ENCODE data around the gene FAM117A. TPM values are rescaled to one million over a fixed set of nuclear protein-coding genes. Genes with fewer than 3 reads are reported as not detected.

FAM117A gene
- total RNA-seq, 1 donor from 2014 or later = 30.0 TPM

- ATAC-seq (ENCODE audit: low read depth) = no peak
- peaks cover 30% of the 10 kb centered on the region for H3K4me1 Mint-ChIP-seq
- H3K4me3 Mint-ChIP-seq = no peak overlapping the region
- no peaks in the 10 kb centered on the region for H3K9me3 Mint-ChIP-seq
- ChIA-PET POLR2A (interaction anchor here (1.3 kb wide), 1 partner anchor 10 kb away, joined by 3 read pairs; no protein-coding TSS in a partner anchor), CTCF (interaction anchor here (0.8 kb wide), 1 partner anchor 24 kb away, joined by 3 read pairs; no protein-coding TSS in a partner anchor)
- DNase-seq = no peak
- no peak for TF ChIP-seq CTCF (IDR thresholded peaks at IDR 0.05)
- intact Hi-C loops (cut with micrococcal nuclease) = loop anchor here (10.0 kb wide), 2 partner anchors 256 to 424 kb away; partner anchors contain the start of genes PDK2 and PHB1
- no peaks in the 10 kb centered on the region for H3K27me3 Mint-ChIP-seq
- H3K27ac Mint-ChIP-seq = no peak overlapping the region
- peaks cover 29% of the 10 kb centered on the region for H3K36me3 Mint-ChIP-seq (ENCODE audit: low read depth)
These were observed 93.3 kb downstream of the FAM117A start for GRCh38 chr17:49670641-49671040.

GRCh38 chr17:49670002-49670401, 93.9 kb downstream of the FAM117A start:
- intact Hi-C loops (cut with micrococcal nuclease) = loop anchor here (10.0 kb wide), 2 partner anchors 255 to 425 kb away; partner anchors contain the start of genes PDK2 and PHB1
- Mint-ChIP-seq H3K27ac (no peak overlapping the region), H3K36me3 (ENCODE audit: low read depth) (peaks cover 24% of the 10 kb centered on the region), H3K4me1 (peaks cover 24% of the 10 kb centered on the region), H3K4me3 (no peak overlapping the region), H3K27me3 (no peaks in the 10 kb centered on the region), H3K9me3 (no peaks in the 10 kb centered on the region)
- TF ChIP-seq CTCF (IDR thresholded peaks at IDR 0.05) = no peak
- CTCF ChIA-PET = no interaction called here
- POLR2A ChIA-PET = interaction anchor here (1.3 kb wide), 1 partner anchor 9 kb away, joined by 3 read pairs; no protein-coding TSS in a partner anchor
- DNase-seq = no peak
- ATAC-seq (ENCODE audit: low read depth) = no peak

GRCh38 chr17:49667854-49668253, 96.1 kb downstream of the FAM117A start:
- TF ChIP-seq CTCF (IDR thresholded peaks at IDR 0.05) = no peak
- no peaks in the 10 kb centered on the region for H3K27me3 Mint-ChIP-seq
- no peak for ATAC-seq (ENCODE audit: low read depth)
- H3K36me3 Mint-ChIP-seq (ENCODE audit: low read depth) = peaks cover 18% of the 10 kb centered on the region
- no peaks in the 10 kb centered on the region for H3K9me3 Mint-ChIP-seq
- DNase-seq = no peak
- no peak overlapping the region for H3K27ac Mint-ChIP-seq
- ChIA-PET CTCF (no interaction called here), POLR2A (interaction anchor here (0.6 kb wide), 1 partner anchor 54 kb away, joined by 4 read pairs; no protein-coding TSS in a partner anchor)
- intact Hi-C loops (cut with micrococcal nuclease) = no loop called here
- H3K4me3 Mint-ChIP-seq = no peak overlapping the region
- peaks cover 25% of the 10 kb centered on the region for H3K4me1 Mint-ChIP-seq

- H3K27me3 Mint-ChIP-seq = no peaks in the 10 kb centered on the region
- H3K4me1 Mint-ChIP-seq = peaks cover 32% of the 10 kb centered on the region
- H3K36me3 Mint-ChIP-seq (ENCODE audit: low read depth) = peaks cover 30% of the 10 kb centered on the region
- H3K27ac Mint-ChIP-seq = peak overlapping the region; percentile 75
- no peaks in the 10 kb centered on the region for H3K9me3 Mint-ChIP-seq
- no peak for TF ChIP-seq CTCF (IDR thresholded peaks at IDR 0.05)
- ChIA-PET POLR2A (no interaction called here), CTCF (no interaction called here)
- H3K4me3 Mint-ChIP-seq = no peak overlapping the region
- ATAC-seq (ENCODE audit: low read depth) = no peak
- intact Hi-C loops (cut with micrococcal nuclease) = no loop called here
- DNase-seq = no peak
These were observed 99.2 kb downstream of the FAM117A start for GRCh38 chr17:49664706-49665211.

Other genes starting within 250 kb of the FAM117A start
- not detected in 2 replicates for gene NXPH3, start 188.3 kb downstream of the FAM117A start, total RNA-seq
- 57.4 and 65.8 TPM in 2 replicates for gene SPOP, start 86.0 kb downstream of the FAM117A start, total RNA-seq
- 51.8 and 53.8 TPM in 2 replicates for gene SLC35B1, start 56.2 kb downstream of the FAM117A start, total RNA-seq
- 95.0 and 95.8 TPM in 2 replicates for gene KAT7, start 24.6 kb upstream of the FAM117A start, total RNA-seq
- not detected in 2 replicates for gene TAC4, start 83.9 kb upstream of the FAM117A start, total RNA-seq
- gene DLX4, start 205.1 kb upstream of the FAM117A start, total RNA-seq = 0.42 TPM in 2 replicates
- gene DLX3, start 231.1 kb upstream of the FAM117A start, total RNA-seq = not detected in 2 replicates